Vagina (tissue), 2 donors: ENCODE results near the gene VEZT.

ENCODE experiments used
- CTCF ChIP-seq, 3 experiments: fragments of 450-650 bp in 2 of 3; fragments of 200-600 bp in 1 of 3; sonication (generic) in 1 of 3; IDR thresholded peaks; one replicate each; pipeline ENCODE4 v1.5.1; 2017 to 2019; ENCODE audit warnings: antibody characterized with exemption in 3 of 3, mild to moderate bottlenecking in 2 of 3, moderate library complexity in 2 of 3
- POLR2AphosphoS5 ChIP-seq, 2 donors: sonication (generic); formaldehyde crosslinking; IDR thresholded peaks; one replicate each; pipeline ENCODE4 v1.9.0; 2017; ENCODE audit warnings: antibody characterized with exemption in 2 of 2, mild to moderate bottlenecking in 2 of 2, low read depth in 1 of 2; ENCODE audit not compliant: insufficient read depth in 1 of 2

GRCh38 chr12:95323212-95323611 lies 105.6 kb downstream of the VEZT start:
- TF ChIP-seq POLR2AphosphoS5 (IDR thresholded peaks at IDR 0.05; ENCODE audit: insufficient read depth in 1 of 2, low read depth in 1 of 2) = no peak
- no peak for TF ChIP-seq CTCF (IDR thresholded peaks at IDR 0.05)
